VCaP (cell line): ENCODE data around the gene TP53BP2.

Experiments
- H3K27ac ChIP-seq: fragments of 450-650 bp; 2 replicates; pipeline ENCODE4 v1.5.1; 2017
- CTCF ChIP-seq: fragments of 450-650 bp; conservative IDR thresholded peaks from 2 replicates; pipeline ENCODE4 v1.5.1; 2017; ENCODE audit warnings: mild to moderate bottlenecking, moderate library complexity

The TP53BP2 gene

GRCh38 chr1:223784541-223784940 is 61.2 kb downstream of the TP53BP2 start:
- TF ChIP-seq CTCF, result no peak
- H3K27ac ChIP-seq, result no peak overlapping the region; the same call in 1 of the 2 replicates

GRCh38 chr1:223783676-223784075 is 62.1 kb downstream of the TP53BP2 start:
- no peak for TF ChIP-seq CTCF
- H3K27ac ChIP-seq, result no peak overlapping the region

GRCh38 chr1:223780949-223781348 is 64.8 kb downstream of the TP53BP2 start:
- no peak overlapping the region for H3K27ac ChIP-seq
- no peak for TF ChIP-seq CTCF

- TF ChIP-seq CTCF, result no peak
- no peak overlapping the region for H3K27ac ChIP-seq
Measured at GRCh38 chr1:223780318-223780717, 65.4 kb downstream of the TP53BP2 start.

- peak overlapping the region; percentile 28; the same call in 1 of the 2 replicates for H3K27ac ChIP-seq
- TF ChIP-seq CTCF, result no peak
Measured at GRCh38 chr1:223776826-223777454, 68.8 kb downstream of the TP53BP2 start.

- peak overlapping the region; percentile 28; the same call in 1 of the 2 replicates for H3K27ac ChIP-seq
- no peak for TF ChIP-seq CTCF
Measured at GRCh38 chr1:223776075-223776814, 69.5 kb downstream of the TP53BP2 start.

- H3K27ac ChIP-seq, result peak overlapping the region; percentile 28; the same call in 1 of the 2 replicates
Measured at GRCh38 chr1:223775711-223776074, 70.1 kb downstream of the TP53BP2 start.

More at GRCh38 chr1:223775711-223776074, 70.1 kb downstream of the TP53BP2 start:
- no peak for TF ChIP-seq CTCF
